Measurements from ENCODE around the gene CYSRT1. TPM values are rescaled to one million over a fixed set of nuclear protein-coding genes. Genes with fewer than 3 reads are reported as not detected.
A peak's percentile ranks its signal among the peaks of the same experiment; 100 is the strongest.

The CYSRT1 gene
- total and polyA plus RNA-seq, 2 donors from 2014 or later: 0.94 to 1.3 TPM

DNA sequence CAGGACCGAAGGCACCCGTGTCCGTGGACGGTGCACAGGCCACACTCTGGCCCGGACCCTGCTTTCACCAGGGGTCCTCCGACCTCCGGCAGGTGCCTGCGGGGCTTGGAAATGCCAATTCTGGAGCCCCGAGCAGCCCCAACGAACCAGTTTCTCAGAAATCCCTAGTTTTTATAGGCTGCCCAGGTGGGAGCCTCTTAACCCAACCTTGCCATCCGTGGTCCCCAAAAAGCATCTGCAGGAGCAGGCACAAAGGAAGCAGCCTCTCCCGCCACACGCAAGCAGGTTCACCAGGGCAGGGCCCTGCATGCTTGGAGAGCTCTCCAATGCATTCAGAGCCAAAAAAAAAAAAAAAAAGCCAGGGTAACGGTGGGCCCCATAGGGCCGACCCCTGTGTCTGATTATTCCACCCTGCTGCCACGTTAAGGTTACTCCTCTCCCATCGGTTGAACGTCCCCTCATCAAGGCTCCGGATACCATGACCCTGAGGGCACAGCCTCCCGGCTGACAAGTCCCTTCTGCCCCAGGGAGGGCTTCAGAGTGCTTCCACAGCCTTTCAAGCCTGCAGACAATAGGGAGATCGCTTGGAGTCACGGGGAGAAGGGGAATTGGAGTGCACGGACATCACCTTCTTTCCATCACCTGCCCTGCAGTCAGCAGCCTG is 23.6 kb upstream of the CYSRT1 start:
- peak overlapping the region; percentile 57 to 63 for H3K27ac ChIP-seq (ENCODE audit: low read depth in 2 of 2, low read length in 2 of 2)
- DNase-seq: no peak
- no peaks in the 10 kb centered on the region for H3K27me3 ChIP-seq (ENCODE audit: control insufficient read depth, insufficient read depth, low read length)
- TF ChIP-seq CTCF (IDR thresholded peaks at IDR 0.05; ENCODE audit: borderline replicate concordance, extremely low read depth, insufficient read depth): no peak
- intact Hi-C loops (cut with DNase I): no loop called here
- no peaks in the 10 kb centered on the region for H3K36me3 ChIP-seq (ENCODE audit: control insufficient read depth in 2 of 3, insufficient read depth in 3 of 3, low read length in 3 of 3)
- peak overlapping the region; percentile 45 to 67 (median 63) for H3K4me3 ChIP-seq (ENCODE audit: low read length in 3 of 3)
- no peaks in the 10 kb centered on the region for H3K9me3 ChIP-seq (ENCODE audit: control insufficient read depth in 2 of 3, insufficient read depth in 1 of 3, low read length in 3 of 3)
- peak overlapping the region in 1 of 3 donors; percentile 46 for H3K9ac ChIP-seq (ENCODE audit: low read length in 3 of 3)
- FAIRE-seq: no peak
- peaks cover 3 to 54% (median 16%) of the 10 kb centered on the region in 3 donors for H3K4me1 ChIP-seq (ENCODE audit: control insufficient read depth in 2 of 3, insufficient read depth in 2 of 3, low read depth in 1 of 3, low read length in 3 of 3)

DNA sequence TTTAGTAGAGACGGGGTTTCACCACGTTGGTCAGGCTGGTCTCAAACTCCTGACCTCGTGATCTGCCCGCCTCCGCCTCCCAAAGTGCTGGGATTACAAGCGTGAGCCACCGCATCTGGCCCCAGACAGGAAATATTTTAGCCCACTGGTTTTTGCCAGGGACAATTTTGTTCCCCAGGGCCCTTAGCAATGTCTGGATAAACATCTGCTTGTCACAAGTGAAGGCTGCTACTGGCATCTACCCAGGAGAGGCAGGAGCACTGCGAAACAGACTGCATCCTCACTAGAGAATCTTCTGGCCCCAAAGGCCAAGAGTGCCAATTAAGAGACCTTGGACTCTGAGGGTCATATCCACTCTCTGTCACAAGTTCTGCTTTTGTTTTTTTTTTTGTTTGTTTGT is 22.0 kb upstream of the CYSRT1 start:
- no peak for DNase-seq
- Histone ChIP-seq H3K36me3 (ENCODE audit: control insufficient read depth in 2 of 3, insufficient read depth in 3 of 3, low read length in 3 of 3) (no peaks in the 10 kb centered on the region), H3K27ac (ENCODE audit: low read depth in 2 of 2, low read length in 2 of 2) (no peak overlapping the region), H3K9ac (ENCODE audit: low read length in 3 of 3) (no peak overlapping the region), H3K9me3 (ENCODE audit: control insufficient read depth in 2 of 3, insufficient read depth in 1 of 3, low read length in 3 of 3) (no peaks in the 10 kb centered on the region), H3K4me1 (ENCODE audit: control insufficient read depth in 2 of 3, insufficient read depth in 2 of 3, low read depth in 1 of 3, low read length in 3 of 3) (peaks cover 3 to 52% (median 16%) of the 10 kb centered on the region in 3 donors), H3K4me3 (ENCODE audit: low read length in 3 of 3) (no peak overlapping the region), H3K27me3 (ENCODE audit: control insufficient read depth, insufficient read depth, low read length) (no peaks in the 10 kb centered on the region)
- TF ChIP-seq CTCF (IDR thresholded peaks at IDR 0.05; ENCODE audit: borderline replicate concordance, extremely low read depth, insufficient read depth): no peak
- no peak for FAIRE-seq
- intact Hi-C loops (cut with DNase I): no loop called here

GRCh38 chr9:137204731-137205125 is 20.2 kb upstream of the CYSRT1 start:
- DNase-seq (no peak), FAIRE-seq (no peak)
- Histone ChIP-seq H3K9me3 (ENCODE audit: control insufficient read depth in 2 of 3, insufficient read depth in 1 of 3, low read length in 3 of 3) (no peaks in the 10 kb centered on the region), H3K4me1 (ENCODE audit: control insufficient read depth in 2 of 3, insufficient read depth in 2 of 3, low read depth in 1 of 3, low read length in 3 of 3) (peaks cover 3 to 37% (median 13%) of the 10 kb centered on the region in 3 donors), H3K27me3 (ENCODE audit: control insufficient read depth, insufficient read depth, low read length) (no peaks in the 10 kb centered on the region), H3K9ac (ENCODE audit: low read length in 3 of 3) (peak overlapping the region; percentile 65 to 88 (median 78)), H3K27ac (ENCODE audit: low read depth in 2 of 2, low read length in 2 of 2) (no peak overlapping the region), H3K4me3 (ENCODE audit: low read length in 3 of 3) (peak overlapping the region; percentile 91 to 97 (median 94)), H3K36me3 (ENCODE audit: control insufficient read depth in 2 of 3, insufficient read depth in 3 of 3, low read length in 3 of 3) (no peaks in the 10 kb centered on the region)
- TF ChIP-seq CTCF (IDR thresholded peaks at IDR 0.05; ENCODE audit: borderline replicate concordance, extremely low read depth, insufficient read depth): no peak
- intact Hi-C loops (cut with DNase I): no loop called here
